Activated B cell treated with CpG ODN at 0.5 μM for 24 hours (primary cell): ENCODE measurements around the gene MSH6. TPM values are rescaled to one million over a fixed set of nuclear protein-coding genes. Genes with fewer than 3 reads are reported as not detected.
"Not testable (repeated sequence)": the region's sequence is repeated elsewhere in the genome, so short reads cannot be mapped to it uniquely, and the experiment has no call there.

Experiments used
- ATAC-seq: fragments of 200-7000 bp; cut with Tn5 transposase; one replicate; pipeline ENCODE4 v1.10.0; 2021; ENCODE audit warnings: low read depth, mild to moderate bottlenecking, moderate library complexity
- CTCF ChIA-PET: fragments of 350-600 bp; sonication (Branson Sonifier 250); formaldehyde crosslinking; loops from one replicate; lab custom pipeline; 2021; ENCODE audit warnings: antibody characterized with exemption; lab: Charles Lee
- POLR2A ChIA-PET: fragments of 350-600 bp; sonication (Branson Sonifier 250); formaldehyde crosslinking; loops from one replicate; lab custom pipeline; 2021; ENCODE audit warnings: antibody characterized with exemption; lab: Charles Lee
- DNase-seq: peaks from one replicate; pipeline ENCODE4 v3.0.0; 2022
- H3K27ac Mint-ChIP-seq: one replicate; pipeline ENCODE4 v1.8.0; 2020; ENCODE audit warnings: mixed read lengths
- H3K27me3 Mint-ChIP-seq: one replicate; pipeline ENCODE4 v1.8.0; 2021; ENCODE audit warnings: mixed read lengths
- H3K36me3 Mint-ChIP-seq: one replicate; pipeline ENCODE4 v1.8.0; 2021; ENCODE audit warnings: low read depth, mixed read lengths
- H3K4me1 Mint-ChIP-seq: one replicate; pipeline ENCODE4 v1.8.0; 2021; ENCODE audit warnings: mixed read lengths
- H3K4me3 Mint-ChIP-seq: one replicate; pipeline ENCODE4 v1.8.0; 2020; ENCODE audit warnings: mild to moderate bottlenecking, mixed read lengths
- H3K9me3 Mint-ChIP-seq: one replicate; pipeline ENCODE4 v1.8.0; 2020; ENCODE audit warnings: mixed read lengths
- CTCF ChIP-seq: fragments of 200-600 bp; IDR thresholded peaks from one replicate; pipeline ENCODE4 v1.8.0; 2022; ENCODE audit warnings: antibody characterized with exemption, mild to moderate bottlenecking
- intact Hi-C: fragments of 100-400 bp; cut with micrococcal nuclease; formaldehyde crosslinking; loops from one replicate; pipeline ENCODE4 v1.15.1; 2024
- total RNA-seq: library from RNA; stranded (reverse); gene quantifications from 2 replicates; pipeline ENCODE4 v1.2.3, GENCODE V29; 2022

MSH6 gene
- total RNA-seq, 1 donor from 2014 or later, result 40.6 TPM

- H3K4me1 Mint-ChIP-seq, result peaks cover 31% of the 10 kb centered on the region
- no peak overlapping the region for H3K4me3 Mint-ChIP-seq
- ATAC-seq (no peak), DNase-seq (no peak)
- H3K27ac Mint-ChIP-seq, result no peak overlapping the region
- TF ChIP-seq CTCF, result no peak
- ChIA-PET CTCF (interaction anchor here (0.6 to 1.0 kb wide), 2 partner anchors 15 to 47 kb away, joined by 3 to 4 read pairs; no protein-coding TSS in a partner anchor), POLR2A (interaction anchor here (1.3 kb wide), 1 partner anchor 10 kb away, joined by 3 read pairs; no protein-coding TSS in a partner anchor)
- H3K27me3 Mint-ChIP-seq, result no peaks in the 10 kb centered on the region
- H3K9me3 Mint-ChIP-seq, result no peaks in the 10 kb centered on the region
- intact Hi-C loops, result no loop called here
- H3K36me3 Mint-ChIP-seq, result peaks cover 26% of the 10 kb centered on the region
These were observed 60.5 kb downstream of the MSH6 start for GRCh38 chr2:47843407-47843806.

- Mint-ChIP-seq H3K27ac (no peak overlapping the region), H3K36me3 (peaks cover 19% of the 10 kb centered on the region), H3K27me3 (no peaks in the 10 kb centered on the region), H3K9me3 (no peaks in the 10 kb centered on the region), H3K4me3 (no peak overlapping the region), H3K4me1 (peaks cover 33% of the 10 kb centered on the region)
- ChIA-PET CTCF (no interaction called here), POLR2A (no interaction called here)
- no peak for TF ChIP-seq CTCF
- no peak for ATAC-seq
- intact Hi-C loops, result no loop called here
- no peak for DNase-seq
These were observed 61.2 kb downstream of the MSH6 start for GRCh38 chr2:47844162-47844561.

- no peaks in the 10 kb centered on the region for H3K27me3 Mint-ChIP-seq
These were observed 66.4 kb downstream of the MSH6 start for GRCh38 chr2:47849368-47849767.

DNA sequence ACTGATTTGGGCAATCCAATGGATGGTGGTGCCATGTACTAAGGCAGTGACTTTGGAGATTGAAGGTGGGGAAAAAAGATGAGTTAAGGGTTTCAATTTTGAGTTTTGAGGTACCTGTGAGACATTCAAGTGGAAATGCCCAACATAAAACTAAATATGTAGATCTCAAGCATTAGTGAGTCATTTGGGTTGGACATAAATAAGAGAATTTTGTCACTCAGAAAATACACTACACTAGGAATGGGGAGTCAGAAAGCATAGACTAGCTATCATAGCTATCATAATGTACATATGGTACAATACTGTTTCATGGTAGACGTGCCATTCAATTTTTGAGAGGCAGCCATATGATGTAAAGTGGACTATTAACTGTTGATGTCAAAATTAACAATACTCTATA, 67.3 kb downstream of the MSH6 start:
- DNase-seq, result no peak
- peaks cover 25% of the 10 kb centered on the region for H3K36me3 Mint-ChIP-seq
- no peaks in the 10 kb centered on the region for H3K27me3 Mint-ChIP-seq
- no peak overlapping the region for H3K4me3 Mint-ChIP-seq
- H3K9me3 Mint-ChIP-seq, result no peaks in the 10 kb centered on the region
- no peak overlapping the region for H3K27ac Mint-ChIP-seq
- ChIA-PET CTCF (no interaction called here), POLR2A (no interaction called here)
- no peak for TF ChIP-seq CTCF
- intact Hi-C loops, result no loop called here
- ATAC-seq, result no peak
- peaks cover 48% of the 10 kb centered on the region for H3K4me1 Mint-ChIP-seq

More at GRCh38 chr2:47849368-47849767, 66.4 kb downstream of the MSH6 start:
- no peak overlapping the region for H3K27ac Mint-ChIP-seq
- no peak overlapping the region for H3K4me3 Mint-ChIP-seq
- no peak for TF ChIP-seq CTCF
- intact Hi-C loops, result no loop called here
- ChIA-PET POLR2A (no interaction called here), CTCF (no interaction called here)
- DNase-seq (no peak), ATAC-seq (no peak)
- H3K4me1 Mint-ChIP-seq, result peaks cover 50% of the 10 kb centered on the region
- peaks cover 24% of the 10 kb centered on the region for H3K36me3 Mint-ChIP-seq
- no peaks in the 10 kb centered on the region for H3K9me3 Mint-ChIP-seq

GRCh38 chr2:47853067-47853777, 70.3 kb downstream of the MSH6 start:
- H3K27ac Mint-ChIP-seq, ATAC-seq, H3K9me3 Mint-ChIP-seq, H3K4me3 Mint-ChIP-seq, DNase-seq, intact Hi-C loops, H3K27me3 Mint-ChIP-seq: not testable (repeated sequence)
- ChIA-PET CTCF (interaction anchor here (0.8 kb wide), 1 partner anchor 254 kb away, joined by 3 read pairs; no protein-coding TSS in a partner anchor), POLR2A (interaction anchor here (0.8 to 1.0 kb wide), 2 partner anchors 11 to 13 kb away, joined by 3 to 6 read pairs; no protein-coding TSS in a partner anchor)
- H3K4me1 Mint-ChIP-seq, result peaks cover 66% of the 10 kb centered on the region
- H3K36me3 Mint-ChIP-seq, result peaks cover 22% of the 10 kb centered on the region

Other genes with a start within 250 kb of the MSH6 start
- gene KCNK12, start 212.2 kb upstream of the MSH6 start, total RNA-seq, result 0.29 and 0.49 TPM in 2 replicates
- gene FBXO11, start 123.4 kb downstream of the MSH6 start, total RNA-seq, result 77.8 and 89.1 TPM in 2 replicates